ENCODE measurements around the gene PVALB.

PVALB gene

GRCh38 chr22:36760786-36761185 is 56.0 kb downstream of the PVALB start:
- TF ChIP-seq, protein P1, sequence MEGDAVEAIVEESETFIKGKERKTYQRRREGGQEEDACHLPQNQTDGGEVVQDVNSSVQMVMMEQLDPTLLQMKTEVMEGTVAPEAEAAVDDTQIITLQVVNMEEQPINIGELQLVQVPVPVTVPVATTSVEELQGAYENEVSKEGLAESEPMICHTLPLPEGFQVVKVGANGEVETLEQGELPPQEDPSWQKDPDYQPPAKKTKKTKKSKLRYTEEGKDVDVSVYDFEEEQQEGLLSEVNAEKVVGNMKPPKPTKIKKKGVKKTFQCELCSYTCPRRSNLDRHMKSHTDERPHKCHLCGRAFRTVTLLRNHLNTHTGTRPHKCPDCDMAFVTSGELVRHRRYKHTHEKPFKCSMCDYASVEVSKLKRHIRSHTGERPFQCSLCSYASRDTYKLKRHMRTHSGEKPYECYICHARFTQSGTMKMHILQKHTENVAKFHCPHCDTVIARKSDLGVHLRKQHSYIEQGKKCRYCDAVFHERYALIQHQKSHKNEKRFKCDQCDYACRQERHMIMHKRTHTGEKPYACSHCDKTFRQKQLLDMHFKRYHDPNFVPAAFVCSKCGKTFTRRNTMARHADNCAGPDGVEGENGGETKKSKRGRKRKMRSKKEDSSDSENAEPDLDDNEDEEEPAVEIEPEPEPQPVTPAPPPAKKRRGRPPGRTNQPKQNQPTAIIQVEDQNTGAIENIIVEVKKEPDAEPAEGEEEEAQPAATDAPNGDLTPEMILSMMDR (IDR thresholded peaks at IDR 0.05; ENCODE audit: insufficient read depth, low read depth, low read length, missing control alignments): no peak

GRCh38 chr22:36759481-36760159 is 57.2 kb downstream of the PVALB start:
- TF ChIP-seq, protein P1 (IDR thresholded peaks at IDR 0.05; ENCODE audit: insufficient read depth, low read depth, low read length, missing control alignments): no peak
- no peak for DNase-seq (ENCODE audit: low read depth)
- H3K4me3 ChIP-seq (ENCODE audit: low read depth, low read length): no peak overlapping the region

More at GRCh38 chr22:36760786-36761185, 56.0 kb downstream of the PVALB start:
- DNase-seq (ENCODE audit: low read depth): no peak
- H3K4me3 ChIP-seq (ENCODE audit: low read depth, low read length): no peak overlapping the region

DNA sequence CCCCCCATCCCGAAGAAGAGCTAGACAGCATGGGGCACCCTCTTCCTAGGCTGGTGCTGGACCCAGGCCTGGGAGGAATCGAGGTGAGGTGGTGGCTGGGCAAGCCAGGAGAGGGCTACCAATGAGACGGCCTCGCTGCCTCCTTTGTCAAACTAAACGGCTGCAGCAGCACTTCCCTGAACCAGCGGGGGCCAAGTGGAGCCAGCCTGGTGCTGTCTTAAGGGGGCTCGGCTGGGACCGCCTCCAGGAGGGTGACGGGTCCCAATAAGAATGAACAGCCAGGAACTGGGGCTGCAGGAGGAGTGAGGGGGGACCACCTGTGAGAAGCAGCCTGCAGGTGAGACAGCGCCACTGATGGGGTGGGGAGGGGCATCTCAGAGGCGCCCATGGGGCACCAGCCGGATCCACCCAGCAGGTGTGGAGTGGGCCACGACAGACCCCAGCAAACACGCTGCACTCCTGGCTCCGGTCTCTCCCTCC is 58.0 kb downstream of the PVALB start:
- no peak for DNase-seq (ENCODE audit: low read depth)
- TF ChIP-seq, protein P1 (IDR thresholded peaks at IDR 0.05; ENCODE audit: insufficient read depth, low read depth, low read length, missing control alignments): no peak
- no peak overlapping the region for H3K4me3 ChIP-seq (ENCODE audit: low read depth, low read length)

DNA sequence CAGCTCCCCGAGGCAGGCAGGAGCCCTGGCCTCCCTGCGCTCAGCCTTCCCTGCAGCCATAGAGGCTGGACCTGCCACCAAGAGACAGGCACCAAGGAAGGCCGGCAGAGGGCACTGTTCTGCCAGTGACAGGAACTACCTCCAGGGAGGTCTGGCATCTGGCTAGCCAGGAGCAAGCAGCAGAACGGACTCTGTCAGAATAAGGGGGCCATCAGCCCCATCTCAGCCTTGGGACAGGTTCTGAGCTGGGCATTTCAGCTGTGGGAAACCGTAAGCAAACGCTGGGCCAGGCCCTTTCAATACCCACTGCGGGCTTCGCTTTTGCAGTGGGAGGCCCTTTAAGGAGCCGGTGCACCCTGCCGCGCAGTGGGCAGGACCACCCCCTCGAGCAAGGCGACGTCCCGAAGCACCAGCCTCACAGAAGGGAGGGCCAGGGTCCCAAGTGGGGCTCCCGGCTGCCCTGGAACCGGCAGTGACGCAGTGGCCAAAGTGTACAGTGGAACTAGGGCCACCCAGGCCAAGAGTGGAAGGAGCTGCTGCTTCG is 59.1 kb downstream of the PVALB start:
- TF ChIP-seq, protein P1 (IDR thresholded peaks at IDR 0.05; ENCODE audit: insufficient read depth, low read depth, low read length, missing control alignments): peak; percentile 80
- peak; percentile 79 for DNase-seq (ENCODE audit: low read depth)

DNA sequence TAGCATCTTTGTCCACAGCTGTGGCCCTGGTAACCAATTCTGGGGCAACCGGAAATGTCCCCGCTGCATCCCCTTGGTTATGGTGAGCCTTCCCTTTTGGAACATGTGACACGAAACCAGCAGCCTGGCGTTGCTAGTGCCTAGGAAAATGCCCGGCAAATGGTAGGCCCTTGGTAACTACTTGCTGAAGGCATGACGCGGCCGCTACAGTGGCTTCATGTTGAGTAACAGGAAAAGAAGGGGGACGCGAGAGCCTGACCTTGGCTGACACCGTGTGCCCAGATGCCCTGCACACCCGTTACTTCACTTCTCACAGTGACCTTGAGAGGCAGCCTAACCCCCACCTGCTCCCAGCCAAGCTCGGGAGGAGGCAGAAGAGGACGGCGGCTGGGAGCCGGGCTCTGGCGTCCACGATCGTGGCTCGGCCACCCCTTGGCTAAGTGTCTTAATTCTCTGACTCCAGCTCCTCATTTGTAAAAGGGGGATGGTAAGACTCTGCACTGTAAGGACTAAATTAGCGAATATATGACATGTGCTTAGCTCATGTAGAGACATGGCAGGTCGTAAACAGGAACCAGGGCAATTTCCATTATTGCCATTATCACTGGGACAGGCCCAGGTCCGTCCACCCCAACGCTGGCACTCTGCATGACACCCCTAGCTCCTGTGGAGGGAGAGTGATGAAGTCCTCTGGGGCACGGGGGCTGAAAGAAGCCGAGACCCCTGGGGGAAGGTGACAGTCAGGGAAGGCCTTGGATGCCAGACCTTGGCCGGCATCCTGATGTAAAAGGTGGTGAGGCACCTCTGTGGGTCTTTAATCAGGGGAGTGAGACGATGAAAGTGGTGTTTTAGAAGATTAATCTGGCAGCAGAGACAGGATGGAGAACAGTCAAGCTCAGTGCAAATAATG is 59.8 kb downstream of the PVALB start:
- DNase-seq (ENCODE audit: low read depth): no peak
- no peak overlapping the region for H3K4me3 ChIP-seq (ENCODE audit: low read depth, low read length)
- TF ChIP-seq, protein P1 (IDR thresholded peaks at IDR 0.05; ENCODE audit: insufficient read depth, low read depth, low read length, missing control alignments): no peak

More for the DNA sequence above, 59.1 kb downstream of the PVALB start:
- no peak overlapping the region for H3K4me3 ChIP-seq (ENCODE audit: low read depth, low read length)

DNA sequence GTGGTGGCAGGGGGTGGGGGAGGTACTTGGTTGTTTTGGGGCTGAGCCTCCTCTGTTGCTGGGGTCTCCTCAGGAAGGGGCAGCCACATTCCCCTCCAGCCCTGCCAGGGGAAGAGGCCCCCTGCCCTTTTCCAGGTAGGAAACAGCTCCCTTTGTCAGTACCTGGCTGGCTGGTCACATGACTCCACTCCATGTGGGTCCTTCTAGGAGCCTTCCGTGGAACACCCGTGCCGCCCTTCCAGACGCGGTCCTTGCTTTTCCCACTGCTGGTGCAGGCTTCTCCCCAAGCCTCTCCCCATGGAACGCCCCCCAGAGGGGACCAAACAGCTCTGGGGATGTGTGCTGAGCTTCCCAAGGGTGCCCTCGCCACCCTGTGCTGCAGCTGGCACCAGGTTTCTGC is 60.8 kb downstream of the PVALB start:
- TF ChIP-seq, protein P1 (IDR thresholded peaks at IDR 0.05; ENCODE audit: insufficient read depth, low read depth, low read length, missing control alignments): no peak
- H3K4me3 ChIP-seq (ENCODE audit: low read depth, low read length): no peak overlapping the region
- no peak for DNase-seq (ENCODE audit: low read depth)
